ENCODE results near the gene TTC34. TPM values are rescaled to one million over a fixed set of nuclear protein-coding genes. Genes with fewer than 3 reads are reported as not detected.

The TTC34 gene
- total and polyA plus RNA-seq, 2 of the 4 experiments (the other 2 are of a cell fraction) = under 0.01 to 0.09 TPM

- dilution Hi-C loops (cut with HindIII; ENCODE audit: low sequenced_read_pairs, unreplicated experiment) (no loop called here), intact Hi-C loops (cut with micrococcal nuclease) (no loop called here), in situ Hi-C loops (cut with MboI; ENCODE audit: low sequenced_read_pairs) (no loop called here)
- no CpG with 5 or more reads among the region's 15 CpGs for WGBS, 2 experiments (ENCODE audit: extremely low coverage in 2 of 2, insufficient read length in 1 of 2)
- no peak overlapping the region for H2AFZ ChIP-seq (replicated peaks; ENCODE audit: low read length, poor library complexity)
- no peak overlapping the region for H4K5ac ChIP-seq (ENCODE audit: low read depth, low read length)
- H3K27me3 ChIP-seq (ENCODE audit: control insufficient read depth, insufficient read depth, low read length) = no peaks in the 10 kb centered on the region; the same call in 1 of the 2 replicates
- BruUV-seq (replicated peaks) = no TSS peak
- H2BK5ac ChIP-seq (ENCODE audit: low read depth, low read length, poor library complexity, severe bottlenecking) = no peak overlapping the region
- H3K4ac ChIP-seq (ENCODE audit: low read depth, low read length) = no peak overlapping the region
- no peak overlapping the region for H2AK9ac ChIP-seq (replicated peaks; ENCODE audit: low read depth, low read length, poor library complexity)
- no peak overlapping the region for H3K18ac ChIP-seq (ENCODE audit: low read depth, low read length)
- H3K27ac ChIP-seq (ENCODE audit: insufficient read depth, low read length) = no peak overlapping the region
- no peak overlapping the region for H3K23ac ChIP-seq (ENCODE audit: low read depth, low read length)
- H4K8ac ChIP-seq (ENCODE audit: low read depth in 2 of 2, low read length in 2 of 2) = no peak overlapping the region
- H3K9ac ChIP-seq (ENCODE audit: low read depth, low read length) = no peak overlapping the region
- CTCF ChIA-PET = no interaction called here
- ATAC-seq (ENCODE audit: low read depth) = no peak
- H2BK15ac ChIP-seq (ENCODE audit: low read depth, low read length) = no peak overlapping the region
- no peak overlapping the region for H3K4me3 ChIP-seq (ENCODE audit: insufficient read depth, low read depth, low read length)
- no peaks in the 10 kb centered on the region for H3K9me1 ChIP-seq (ENCODE audit: insufficient read depth, low read length)
- no peak overlapping the region for H4K91ac ChIP-seq (ENCODE audit: insufficient read depth, low read depth, low read length)
- no peaks in the 10 kb centered on the region for H3K79me1 ChIP-seq (ENCODE audit: low read depth in 1 of 2, low read length in 2 of 2)
- DNase-seq = no peak
- H3K36me3 ChIP-seq (ENCODE audit: control insufficient read depth, insufficient read depth, low read length) = no peaks in the 10 kb centered on the region
- no peaks in the 10 kb centered on the region for H3K9me3 ChIP-seq (ENCODE audit: control insufficient read depth, insufficient read depth, low read length)
- no peak overlapping the region for H2BK20ac ChIP-seq (ENCODE audit: low read depth, low read length)
- H3K56ac ChIP-seq (ENCODE audit: extremely low read depth, insufficient read depth, low read length) = no peak overlapping the region
- no peak overlapping the region for H3K14ac ChIP-seq (replicated peaks; ENCODE audit: low read depth, low read length)
- no peaks in the 10 kb centered on the region for H3K4me1 ChIP-seq (ENCODE audit: control insufficient read depth, insufficient read depth, low read length)
- no peak overlapping the region for H2BK120ac ChIP-seq (ENCODE audit: low read depth, low read length)
- TF ChIP-seq SMC3 (IDR thresholded peaks at IDR 0.05; ENCODE audit: low read depth, low read length) (no peak), MAFK (IDR thresholded peaks at IDR 0.05; ENCODE audit: low read depth, low read length) (no peak), RCOR1 (IDR thresholded peaks at IDR 0.05; ENCODE audit: insufficient replicate concordance, low read length) (no peak), BHLHE40 (IDR thresholded peaks at IDR 0.05; ENCODE audit: low read depth, low read length) (no peak), MAZ (IDR thresholded peaks at IDR 0.05; ENCODE audit: borderline replicate concordance, low read depth, low read length) (no peak), CHD1 (IDR thresholded peaks at IDR 0.05; ENCODE audit: low read depth, low read length) (no peak), POLR2A (IDR thresholded peaks at IDR 0.05; ENCODE audit: low read depth, low read length) (no peak), RFX5 (IDR thresholded peaks at IDR 0.05; ENCODE audit: low read depth, low read length) (no peak)
- H3K4me2 ChIP-seq (ENCODE audit: low read depth, low read length) = no peak overlapping the region
- H4K20me1 ChIP-seq (ENCODE audit: insufficient read depth, low read length) = no peaks in the 10 kb centered on the region
- POLR2A ChIA-PET (ENCODE audit: unreplicated experiment) = no interaction called here
- no peak overlapping the region for H2AK5ac ChIP-seq (ENCODE audit: low read depth, low read length)
Measured at GRCh38 chr1:2606396-2606880, 195.1 kb downstream of the TTC34 start.
